Smooth muscle cell (in vitro differentiated cells): ENCODE data around the gene SPATA2. TPM values are rescaled to one million over a fixed set of nuclear protein-coding genes. Genes with fewer than 3 reads are reported as not detected.

Source experiments
- DNase-seq: peaks from one replicate; lab custom pipeline; 2025; ENCODE audit not compliant: unreplicated experiment; lab: John Stamatoyannopoulos, UW
- H2AFZ ChIP-seq: fragments of 200-600 bp; sonication (generic); 2 replicates; pipeline ENCODE4 v1.6.0; 2016; ENCODE audit warnings: antibody characterized with exemption, low read depth, mild to moderate bottlenecking
- H3F3A ChIP-seq: fragments of 200-600 bp; sonication (generic); 2 replicates; pipeline ENCODE4 v1.6.0; 2017; ENCODE audit warnings: antibody characterized with exemption, low read depth
- H3K27ac ChIP-seq: fragments of 200-600 bp; sonication (generic); 2 replicates; pipeline ENCODE4 v1.5.1; 2016; ENCODE audit warnings: low read depth, mild to moderate bottlenecking
- H3K27me3 ChIP-seq: fragments of 200-600 bp; sonication (generic); 2 replicates; pipeline ENCODE4 v1.6.1; 2016; ENCODE audit warnings: low read depth, mild to moderate bottlenecking
- H3K36me3 ChIP-seq: fragments of 200-600 bp; sonication (generic); 2 replicates; pipeline ENCODE4 v1.5.1; 2016; ENCODE audit warnings: low read depth
- H3K4me1 ChIP-seq: fragments of 200-600 bp; sonication (generic); 2 replicates; pipeline ENCODE4 v1.5.1; 2016; ENCODE audit warnings: low read depth
- H3K4me2 ChIP-seq: fragments of 200-600 bp; sonication (generic); 2 replicates; pipeline ENCODE4 v1.6.0; 2016; ENCODE audit warnings: mild to moderate bottlenecking
- H3K4me3 ChIP-seq: fragments of 200-600 bp; sonication (generic); 2 replicates; pipeline ENCODE4 v1.5.1; 2016; ENCODE audit warnings: mild to moderate bottlenecking
- H3K79me2 ChIP-seq: fragments of 200-600 bp; sonication (generic); 2 replicates; pipeline ENCODE4 v1.6.0; 2016; ENCODE audit warnings: low read depth, mild to moderate bottlenecking
- H3K9ac ChIP-seq: fragments of 200-600 bp; sonication (generic); 2 replicates; pipeline ENCODE4 v1.6.0; 2016; ENCODE audit warnings: low read depth
- H3K9me3 ChIP-seq: fragments of 200-600 bp; sonication (generic); replicated peaks from 2 replicates; pipeline ENCODE4 v1.5.1; 2016; ENCODE audit warnings: low read depth
- H4K20me1 ChIP-seq: fragments of 200-600 bp; sonication (generic); 2 replicates; pipeline ENCODE4 v1.6.0; 2016; ENCODE audit warnings: low read depth
- WGBS: methylation state at CpG from one replicate; pipeline ENCODE4 v1.1.7; 2016; ENCODE audit warnings: low lambda C conversion rate; 5-methylcytosine and 5-hydroxymethylcytosine counted together
- polyA plus RNA-seq: library from polyadenylated mRNA; unstranded; fragments of >200 nt; fragmentation: Nextera tagmentation; extraction: Ambion mirVana; gene quantifications from 2 replicates; pipeline ENCODE4 v1.2.1, GENCODE V29; 2016
- total RNA-seq: library from RNA; depleted of rRNA; stranded (reverse); fragments of >200 nt; gene quantifications from 2 replicates; pipeline ENCODE4 v1.2.3, GENCODE V29; 2014
- TF ChIP-seq, protein P1 (sequence below): fragments of 200-600 bp; sonication (generic); IDR thresholded peaks from 2 replicates; pipeline ENCODE4 v1.5.1; 2017; ENCODE audit warnings: borderline replicate concordance, mild to moderate bottlenecking, antibody characterized with exemption; ENCODE audit not compliant: insufficient read depth, poor library complexity, severe bottlenecking

The SPATA2 gene
- total and polyA plus RNA-seq, 2 experiments from 2014 or later: 3.9 to 9.9 TPM

DNA sequence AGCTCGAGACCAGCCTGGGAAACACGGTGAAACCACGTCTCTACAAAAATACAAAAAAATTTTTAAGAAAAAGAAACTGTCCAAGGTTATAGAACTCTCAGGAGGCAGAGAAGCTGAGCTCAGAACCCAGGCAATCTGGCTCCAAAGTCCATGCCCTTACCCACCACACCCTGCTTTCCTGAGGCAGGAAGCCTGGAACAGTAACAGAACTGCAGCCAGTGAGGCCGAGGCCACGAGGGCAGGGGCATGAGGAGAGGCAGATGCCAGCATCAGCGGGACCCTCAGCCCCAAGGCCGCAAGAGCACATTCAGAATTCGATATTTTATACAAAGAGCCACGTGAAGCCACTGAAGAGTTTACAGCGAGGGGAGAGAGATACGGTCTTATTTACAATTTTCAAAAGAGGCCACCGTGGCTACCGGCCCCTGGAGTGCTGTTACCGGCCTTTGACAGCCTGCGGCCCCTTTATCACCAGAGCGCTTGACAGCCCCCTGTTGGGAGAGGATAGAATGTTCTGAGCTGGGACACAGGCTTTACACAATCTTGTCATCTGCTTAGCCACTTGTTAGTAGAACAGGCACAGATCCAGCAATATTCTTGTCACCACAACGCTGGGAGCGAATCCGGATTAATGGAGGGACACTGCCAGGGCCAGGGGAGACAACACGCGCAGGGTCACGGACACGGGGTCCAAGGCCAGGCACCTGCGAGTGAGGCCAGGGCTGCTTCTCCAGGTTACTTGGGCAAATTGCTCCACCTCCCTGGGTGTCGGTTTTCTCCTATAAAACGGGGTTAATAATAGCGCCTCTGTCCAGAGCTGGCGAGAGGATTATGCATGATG, 5.6 kb downstream of the SPATA2 start:
- no peak overlapping the region for H2AFZ ChIP-seq
- H3K4me2 ChIP-seq: no peak overlapping the region
- no peaks in the 10 kb centered on the region for H3K27me3 ChIP-seq
- no peaks in the 10 kb centered on the region for H3K36me3 ChIP-seq
- 91% methylated on average over 28 of the region's 28 CpGs for WGBS
- H3K9me3 ChIP-seq: no peaks in the 10 kb centered on the region
- DNase-seq: no peak
- TF ChIP-seq, protein P1, sequence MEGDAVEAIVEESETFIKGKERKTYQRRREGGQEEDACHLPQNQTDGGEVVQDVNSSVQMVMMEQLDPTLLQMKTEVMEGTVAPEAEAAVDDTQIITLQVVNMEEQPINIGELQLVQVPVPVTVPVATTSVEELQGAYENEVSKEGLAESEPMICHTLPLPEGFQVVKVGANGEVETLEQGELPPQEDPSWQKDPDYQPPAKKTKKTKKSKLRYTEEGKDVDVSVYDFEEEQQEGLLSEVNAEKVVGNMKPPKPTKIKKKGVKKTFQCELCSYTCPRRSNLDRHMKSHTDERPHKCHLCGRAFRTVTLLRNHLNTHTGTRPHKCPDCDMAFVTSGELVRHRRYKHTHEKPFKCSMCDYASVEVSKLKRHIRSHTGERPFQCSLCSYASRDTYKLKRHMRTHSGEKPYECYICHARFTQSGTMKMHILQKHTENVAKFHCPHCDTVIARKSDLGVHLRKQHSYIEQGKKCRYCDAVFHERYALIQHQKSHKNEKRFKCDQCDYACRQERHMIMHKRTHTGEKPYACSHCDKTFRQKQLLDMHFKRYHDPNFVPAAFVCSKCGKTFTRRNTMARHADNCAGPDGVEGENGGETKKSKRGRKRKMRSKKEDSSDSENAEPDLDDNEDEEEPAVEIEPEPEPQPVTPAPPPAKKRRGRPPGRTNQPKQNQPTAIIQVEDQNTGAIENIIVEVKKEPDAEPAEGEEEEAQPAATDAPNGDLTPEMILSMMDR: no peak
- no peak overlapping the region for H3K27ac ChIP-seq
- H3F3A ChIP-seq: no peaks in the 10 kb centered on the region
- no peak overlapping the region for H3K4me3 ChIP-seq
- peaks cover 13% of the 10 kb centered on the region for H3K4me1 ChIP-seq
- no peak overlapping the region for H3K9ac ChIP-seq
- peaks cover 59% of the 10 kb centered on the region for H3K79me2 ChIP-seq
- H4K20me1 ChIP-seq: peaks cover 83% of the 10 kb centered on the region

- no peaks in the 10 kb centered on the region for H3K9me3 ChIP-seq
- WGBS: 99% methylated on average over 11 of the region's 11 CpGs
- no peak overlapping the region for H3K9ac ChIP-seq
- H3K27me3 ChIP-seq: no peaks in the 10 kb centered on the region
- DNase-seq: no peak
- no peak overlapping the region for H3K4me3 ChIP-seq
- TF ChIP-seq, protein P1: no peak
- H4K20me1 ChIP-seq: peaks cover 81% of the 10 kb centered on the region
- no peak overlapping the region for H2AFZ ChIP-seq
- H3K36me3 ChIP-seq: no peaks in the 10 kb centered on the region
- peaks cover 44% of the 10 kb centered on the region for H3K79me2 ChIP-seq
- no peaks in the 10 kb centered on the region for H3F3A ChIP-seq
- H3K4me1 ChIP-seq: peaks cover 2% of the 10 kb centered on the region
- H3K4me2 ChIP-seq: no peak overlapping the region
- H3K27ac ChIP-seq: no peak overlapping the region
Measured at GRCh38 chr20:49908258-49908565, 7.1 kb downstream of the SPATA2 start.

GRCh38 chr20:49907405-49908257, 7.7 kb downstream of the SPATA2 start:
- TF ChIP-seq, protein P1: no peak
- no peak overlapping the region for H3K9ac ChIP-seq
- H2AFZ ChIP-seq: no peak overlapping the region
- no peaks in the 10 kb centered on the region for H3K27me3 ChIP-seq
- no peaks in the 10 kb centered on the region for H3K4me1 ChIP-seq
- H3K36me3 ChIP-seq: no peaks in the 10 kb centered on the region
- no peak overlapping the region for H3K27ac ChIP-seq
- no peaks in the 10 kb centered on the region for H3F3A ChIP-seq
- DNase-seq: no peak
- no peak overlapping the region for H3K4me3 ChIP-seq
- H3K9me3 ChIP-seq: no peaks in the 10 kb centered on the region
- H4K20me1 ChIP-seq: peaks cover 78% of the 10 kb centered on the region
- no peak overlapping the region for H3K4me2 ChIP-seq
- H3K79me2 ChIP-seq: peaks cover 39% of the 10 kb centered on the region
- 99% methylated on average over 19 of the region's 19 CpGs for WGBS
